GM12874 (cell line): ENCODE results near the gene TRAF3.

Experiments used
- TF ChIP-seq, protein P1 (sequence below): IDR thresholded peaks from 2 replicates; pipeline ENCODE4 v1.5.1; 2011; ENCODE audit warnings: low read depth, mild to moderate bottlenecking, control low read depth, low read length, moderate library complexity; ENCODE audit not compliant: insufficient read depth

The TRAF3 gene

DNA sequence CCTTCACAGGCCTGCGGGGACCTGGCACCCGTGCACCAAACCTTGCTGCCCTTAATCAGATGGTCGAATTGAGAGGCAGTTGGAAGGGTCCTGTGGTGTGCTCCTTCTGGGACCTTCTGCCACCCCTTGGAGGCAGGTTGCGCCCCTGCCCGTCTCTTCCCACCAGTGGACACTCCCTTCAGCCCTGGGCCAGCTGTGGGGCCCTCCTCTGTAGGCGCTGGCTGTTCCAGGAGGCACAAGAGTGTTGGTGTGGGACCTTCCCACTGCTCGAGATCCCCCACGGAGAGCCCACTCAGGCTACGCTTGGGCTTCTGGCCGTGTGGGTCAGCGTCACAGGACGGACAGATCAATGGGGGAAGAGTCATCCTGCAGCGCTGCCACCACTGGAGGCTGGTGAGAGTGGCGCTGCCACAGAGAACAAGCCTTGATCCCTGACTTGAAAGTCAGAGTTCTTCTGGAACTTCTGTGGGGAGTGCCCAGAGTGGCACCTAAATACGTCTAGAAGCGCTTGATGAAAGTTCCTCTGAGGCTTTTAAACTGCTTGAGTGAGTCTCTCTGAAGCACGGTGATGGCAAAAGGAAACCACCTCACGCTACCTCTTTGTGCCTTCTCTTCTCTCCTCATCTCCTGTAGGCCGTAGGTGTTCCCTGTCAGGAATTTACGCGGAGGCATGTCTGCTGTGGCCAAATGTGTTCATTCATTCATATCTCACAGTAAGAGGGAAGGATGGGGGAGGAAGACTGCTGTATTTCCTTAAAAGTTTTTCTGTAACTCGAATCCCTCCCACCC is 48.3 kb downstream of the TRAF3 start:
- TF ChIP-seq, protein P1, sequence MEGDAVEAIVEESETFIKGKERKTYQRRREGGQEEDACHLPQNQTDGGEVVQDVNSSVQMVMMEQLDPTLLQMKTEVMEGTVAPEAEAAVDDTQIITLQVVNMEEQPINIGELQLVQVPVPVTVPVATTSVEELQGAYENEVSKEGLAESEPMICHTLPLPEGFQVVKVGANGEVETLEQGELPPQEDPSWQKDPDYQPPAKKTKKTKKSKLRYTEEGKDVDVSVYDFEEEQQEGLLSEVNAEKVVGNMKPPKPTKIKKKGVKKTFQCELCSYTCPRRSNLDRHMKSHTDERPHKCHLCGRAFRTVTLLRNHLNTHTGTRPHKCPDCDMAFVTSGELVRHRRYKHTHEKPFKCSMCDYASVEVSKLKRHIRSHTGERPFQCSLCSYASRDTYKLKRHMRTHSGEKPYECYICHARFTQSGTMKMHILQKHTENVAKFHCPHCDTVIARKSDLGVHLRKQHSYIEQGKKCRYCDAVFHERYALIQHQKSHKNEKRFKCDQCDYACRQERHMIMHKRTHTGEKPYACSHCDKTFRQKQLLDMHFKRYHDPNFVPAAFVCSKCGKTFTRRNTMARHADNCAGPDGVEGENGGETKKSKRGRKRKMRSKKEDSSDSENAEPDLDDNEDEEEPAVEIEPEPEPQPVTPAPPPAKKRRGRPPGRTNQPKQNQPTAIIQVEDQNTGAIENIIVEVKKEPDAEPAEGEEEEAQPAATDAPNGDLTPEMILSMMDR = no peak

DNA sequence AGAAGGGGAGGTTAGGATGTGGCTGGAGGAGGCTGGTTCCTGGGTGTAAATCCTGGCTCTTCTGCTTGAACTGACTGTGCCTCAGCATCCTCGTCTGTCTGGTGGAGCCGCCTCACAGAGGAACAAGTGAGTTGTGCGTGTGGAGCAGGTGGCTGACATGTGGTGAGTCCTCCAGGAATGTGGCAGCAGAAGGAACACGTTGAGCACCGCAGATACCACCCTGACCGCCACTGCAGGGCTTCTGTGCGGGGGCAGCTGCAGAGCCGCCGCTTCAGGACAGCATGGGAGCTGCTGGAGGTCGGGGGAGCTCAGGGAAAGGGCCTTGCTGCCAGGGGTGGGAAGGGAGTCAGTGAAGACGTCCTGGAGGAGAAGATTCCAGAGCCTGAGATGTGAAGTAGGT is 48.9 kb downstream of the TRAF3 start:
- TF ChIP-seq, protein P1 = no peak

DNA sequence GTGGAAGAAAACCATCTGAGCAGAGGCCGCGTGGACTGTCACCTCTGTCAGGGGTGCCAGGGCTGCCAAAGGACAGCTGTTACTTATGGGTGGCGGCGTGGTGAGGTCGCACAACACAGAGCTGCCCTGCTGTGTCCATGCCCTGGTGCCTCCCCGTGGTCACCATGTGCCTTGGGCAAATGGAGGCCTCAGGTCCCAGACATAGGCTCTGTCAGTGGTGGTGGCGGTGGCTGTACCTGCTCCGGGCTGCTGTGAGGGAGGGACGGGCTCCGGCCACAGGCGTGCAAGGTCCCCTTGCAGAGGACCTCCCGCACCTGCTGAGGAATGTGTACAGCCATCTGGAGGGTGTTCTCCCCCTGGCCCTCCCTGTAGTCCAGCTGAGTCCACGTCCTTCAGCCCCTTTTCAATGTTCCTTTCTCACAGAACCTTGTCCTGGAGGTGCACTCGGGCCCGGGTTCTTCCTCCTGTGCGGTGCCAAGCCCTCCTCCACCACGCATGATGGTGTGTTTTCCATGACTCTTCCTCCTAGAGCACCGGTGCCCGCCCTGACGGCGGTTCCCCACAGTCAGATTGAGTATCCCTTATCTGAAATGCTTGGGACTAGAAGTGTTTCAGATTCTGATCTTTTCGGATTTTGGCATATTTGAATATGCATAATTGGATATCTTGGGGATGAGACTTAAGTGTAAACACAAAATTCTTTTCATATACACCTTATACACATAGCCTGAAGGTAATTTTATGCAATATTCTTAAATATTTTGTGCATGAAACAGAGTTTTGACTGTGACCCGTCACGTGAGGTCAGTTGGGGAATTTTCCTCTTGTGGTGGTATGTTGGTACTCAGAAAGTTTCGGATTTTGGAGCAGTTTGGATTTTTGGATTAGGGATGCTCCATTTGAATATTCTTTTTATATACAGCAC is 49.8 kb downstream of the TRAF3 start:
- TF ChIP-seq, protein P1 = no peak

DNA sequence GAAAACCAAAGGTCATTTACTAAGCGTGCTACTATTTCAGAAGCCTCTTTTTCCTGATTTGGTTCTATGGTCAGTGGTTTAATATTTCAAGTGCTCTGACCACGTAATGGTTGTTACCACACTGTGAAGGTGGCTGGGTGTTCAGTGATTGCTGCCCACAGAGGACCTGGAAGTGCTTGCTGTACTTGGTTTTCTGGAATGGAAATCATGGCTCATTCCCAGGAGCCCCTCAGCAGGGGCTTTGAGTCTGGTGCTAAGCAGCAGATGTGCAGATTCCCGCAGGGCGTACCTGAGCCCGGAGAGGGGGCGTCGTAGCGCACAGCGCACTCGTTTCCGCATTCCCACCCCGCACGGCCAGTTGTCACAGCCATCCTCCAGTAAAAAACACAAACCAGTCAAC is 50.5 kb downstream of the TRAF3 start:
- TF ChIP-seq, protein P1 = no peak

DNA sequence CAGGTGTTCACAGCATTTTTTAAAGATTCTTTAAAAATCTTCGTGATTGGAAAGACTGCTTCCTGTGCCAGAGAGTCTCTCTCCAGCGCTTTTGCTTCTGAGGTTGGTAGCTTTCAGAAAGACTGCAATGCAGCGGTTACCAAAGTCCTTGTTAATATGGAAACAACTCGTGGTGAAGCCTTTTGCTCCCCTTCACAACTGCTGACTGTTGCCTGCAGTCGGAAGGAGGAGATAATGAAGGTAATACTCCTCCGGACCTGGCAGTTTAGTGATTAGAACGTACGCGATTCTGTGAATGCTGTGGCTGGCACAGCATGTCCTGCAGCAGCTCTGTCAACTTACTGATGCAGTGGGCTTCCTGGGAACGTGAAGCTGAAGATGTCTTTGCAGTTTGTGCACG is 50.9 kb downstream of the TRAF3 start:
- TF ChIP-seq, protein P1 = no peak

DNA sequence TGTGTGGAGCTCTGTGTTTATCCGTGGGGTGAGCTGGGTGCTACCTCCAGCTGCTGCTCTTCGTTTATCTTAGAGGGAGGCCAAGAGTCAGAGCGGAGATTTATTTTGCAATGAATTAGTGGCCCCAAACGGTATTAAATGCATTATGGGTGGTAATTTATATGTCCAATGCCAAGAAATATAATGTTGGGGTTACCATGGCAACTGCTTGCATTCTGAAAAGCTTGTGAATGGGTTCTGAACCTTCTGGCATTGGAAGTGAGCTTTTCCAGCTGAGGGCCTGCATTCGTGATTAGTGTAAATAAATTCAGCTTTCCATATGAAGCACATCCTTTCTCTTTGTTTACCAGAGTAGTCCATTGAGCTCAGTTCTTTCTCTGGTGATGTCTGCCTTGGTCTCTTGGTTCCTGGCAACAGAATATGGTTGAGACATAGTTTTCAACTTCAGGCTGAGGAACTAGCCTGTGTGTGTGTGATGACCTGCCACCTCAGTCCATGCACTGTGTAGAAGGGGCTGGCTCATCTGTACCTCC is 51.8 kb downstream of the TRAF3 start:
- TF ChIP-seq, protein P1 = no peak

DNA sequence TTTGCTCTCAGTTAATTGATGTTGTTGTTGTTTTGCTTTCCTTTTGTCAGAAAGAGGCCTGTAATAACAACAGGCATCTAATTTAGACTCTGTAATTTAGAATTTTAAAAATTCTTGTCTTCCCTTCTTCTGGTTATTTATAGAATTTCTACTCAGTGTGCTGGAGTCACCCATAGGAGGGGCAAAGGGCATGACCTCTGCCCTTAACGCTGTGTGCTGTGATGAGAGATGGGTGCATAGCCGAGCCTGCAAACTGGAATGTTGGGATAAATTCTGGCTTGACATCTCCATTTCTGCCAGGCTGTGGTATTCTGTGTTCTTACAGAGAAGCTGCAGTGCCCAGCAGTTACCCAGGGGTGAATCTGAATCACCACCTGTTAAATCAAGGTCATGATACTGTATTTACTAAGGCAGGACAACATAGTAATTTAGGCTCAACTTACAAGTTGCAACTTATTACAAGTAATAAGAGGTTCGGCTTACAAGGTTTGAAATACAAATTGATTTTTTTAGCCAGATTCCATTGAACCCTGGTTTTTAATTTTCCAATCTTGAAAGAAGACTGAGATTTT is 53.3 kb downstream of the TRAF3 start:
- TF ChIP-seq, protein P1 = no peak
